Uterine smooth muscle cell (primary cell): ENCODE measurements around the gene CSH2. TPM values are rescaled to one million over a fixed set of nuclear protein-coding genes. Genes with fewer than 3 reads are reported as not detected.

ENCODE experiments used
- total RNA-seq: library from RNA; depleted of rRNA; stranded (reverse); fragments of >200 nt; gene quantifications from 2 replicates; pipeline ENCODE4 v1.2.3, GENCODE V29; 2014

CSH2 gene
- total RNA-seq: under 0.01 TPM in 1 of 2 replicates, not detected in the other

DNA sequence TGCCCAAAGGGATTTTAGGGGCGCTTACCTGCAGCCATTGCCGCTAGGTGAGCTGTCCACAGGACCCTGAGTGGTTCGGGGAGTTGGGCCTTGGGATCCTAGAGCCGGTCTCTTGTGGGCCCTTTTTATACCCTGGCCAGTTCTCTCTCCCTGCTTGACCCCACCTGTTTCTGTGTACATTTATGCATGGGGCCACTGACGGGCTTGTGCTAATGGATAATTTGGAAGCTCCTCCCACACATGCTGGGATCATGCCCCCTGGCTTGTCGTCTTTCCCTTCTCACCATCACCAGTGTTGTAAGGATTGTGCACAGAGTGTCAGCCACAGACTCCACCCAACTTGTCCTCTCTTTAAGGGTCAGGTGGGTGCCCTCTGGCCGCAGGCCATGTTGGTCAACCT, at the start of gene CSH2:
CSH2 (minus strand) TSS at position 101 of the 400 bp plus-strand sequence; CDS start at position 38, 63 bp downstream.

DNA sequence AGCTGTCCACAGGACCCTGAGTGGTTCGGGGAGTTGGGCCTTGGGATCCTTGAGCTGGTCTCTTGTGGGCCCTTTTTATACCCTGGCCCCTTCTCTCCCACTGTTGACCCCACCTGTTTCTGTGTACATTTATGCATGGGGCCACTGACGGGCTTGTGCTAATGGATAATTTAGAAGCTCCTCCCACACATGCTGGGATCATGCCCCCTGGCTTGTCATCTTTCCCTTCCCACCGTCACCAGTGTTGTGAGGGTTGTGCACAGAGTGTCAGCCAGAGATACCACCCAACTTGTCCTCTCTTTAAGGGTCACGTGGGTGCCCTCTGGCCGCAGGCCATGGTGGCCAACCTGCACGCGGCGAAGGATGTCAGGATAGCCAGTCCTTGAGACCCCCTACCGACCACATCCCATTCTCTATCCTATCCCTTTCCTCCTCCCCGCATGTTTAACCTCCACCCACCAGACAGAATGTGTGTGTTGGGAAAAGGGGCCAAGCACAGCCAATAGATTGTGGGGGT, 45.4 kb upstream of the CSH2 start, which contains the start of gene GH1:
GH1 (minus strand) TSS at position 51 of the 517 bp plus-strand sequence. CDS start 63 bp downstream, outside the sequence.

GRCh38 chr17:63911041-63911635, 37.7 kb upstream of the CSH2 start, which contains the start of gene CSHL1:
TSS of gene CSHL1 (minus strand) at chr17:63911258. CDS start at chr17:63911196, 62 bp downstream.

DNA sequence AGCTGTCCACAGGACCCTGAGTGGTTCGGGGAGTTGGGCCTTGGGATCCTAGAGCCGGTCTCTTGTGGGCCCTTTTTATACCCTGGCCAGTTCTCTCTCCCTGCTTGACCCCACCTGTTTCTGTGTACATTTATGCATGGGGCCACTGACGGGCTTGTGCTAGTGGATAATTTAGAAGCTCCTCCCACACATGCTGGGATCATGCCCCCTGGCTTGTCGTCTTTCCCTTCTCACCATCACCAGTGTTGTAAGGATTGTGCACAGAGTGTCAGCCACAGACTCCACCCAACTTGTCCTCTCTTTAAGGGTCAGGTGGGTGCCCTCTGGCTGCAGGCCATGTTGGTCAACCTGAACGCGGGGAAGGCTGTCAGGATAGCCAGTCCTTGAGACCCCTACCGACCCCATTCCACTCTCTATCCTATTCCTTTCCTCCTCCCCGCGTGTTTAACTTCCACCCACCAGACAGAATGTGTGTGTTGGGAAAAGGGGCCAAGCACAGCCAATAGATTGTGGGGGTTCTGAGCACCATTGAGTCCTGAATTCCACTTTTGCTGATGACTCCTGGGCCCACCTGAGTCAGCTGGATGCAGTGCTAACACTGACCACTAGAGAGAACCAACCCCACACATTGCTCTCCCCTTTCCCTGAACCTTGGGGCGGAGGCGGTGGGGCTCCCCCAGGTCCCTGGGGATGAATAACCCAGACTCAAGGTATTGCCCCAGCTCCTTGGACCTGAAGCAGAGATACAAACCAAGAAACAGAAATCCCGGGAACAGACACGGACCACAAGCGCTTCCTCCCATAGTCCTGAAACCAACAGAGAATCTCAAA, 23.3 kb upstream of the CSH2 start, which contains the start of gene CSH1:
CSH1 (minus strand) TSS at position 51 of the 831 bp plus-strand sequence. CDS start 63 bp downstream, outside the sequence.

DNA sequence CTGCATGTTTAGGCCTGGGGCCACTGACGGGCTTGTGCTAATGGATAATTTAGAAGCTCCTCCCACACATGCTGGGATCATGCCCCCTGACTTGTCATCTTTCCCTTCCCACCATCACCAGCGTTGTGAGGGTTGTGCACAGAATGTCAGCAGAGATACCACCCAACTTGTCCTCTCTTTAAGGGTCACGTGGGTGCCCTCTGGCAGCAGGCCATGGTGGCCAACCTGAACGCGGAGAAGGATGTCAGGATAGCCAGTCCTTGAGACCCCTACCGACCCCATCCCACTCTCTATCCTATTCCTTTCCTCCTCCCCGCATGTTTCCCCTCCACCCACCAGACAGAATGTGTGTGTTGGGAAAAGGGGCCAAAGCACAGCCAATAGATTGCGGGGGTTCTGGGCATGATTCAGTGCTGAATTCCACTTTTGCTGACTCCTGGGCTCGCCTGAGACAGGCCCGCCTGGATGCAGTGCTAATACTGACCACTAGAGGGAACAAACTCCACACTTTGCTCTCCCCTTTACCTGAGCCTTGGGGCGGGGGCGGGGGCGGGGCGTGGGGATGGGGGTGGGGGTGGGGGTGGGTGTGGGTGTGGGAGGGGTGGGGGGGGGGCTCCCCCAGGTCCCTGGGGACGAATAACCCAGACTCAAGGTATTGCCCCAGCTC, 8.6 kb upstream of the CSH2 start, which contains the start of gene GH2:
GH2 (minus strand) TSS at position 10 of the 667 bp plus-strand sequence. CDS start 143 bp downstream, outside the sequence.

DNA sequence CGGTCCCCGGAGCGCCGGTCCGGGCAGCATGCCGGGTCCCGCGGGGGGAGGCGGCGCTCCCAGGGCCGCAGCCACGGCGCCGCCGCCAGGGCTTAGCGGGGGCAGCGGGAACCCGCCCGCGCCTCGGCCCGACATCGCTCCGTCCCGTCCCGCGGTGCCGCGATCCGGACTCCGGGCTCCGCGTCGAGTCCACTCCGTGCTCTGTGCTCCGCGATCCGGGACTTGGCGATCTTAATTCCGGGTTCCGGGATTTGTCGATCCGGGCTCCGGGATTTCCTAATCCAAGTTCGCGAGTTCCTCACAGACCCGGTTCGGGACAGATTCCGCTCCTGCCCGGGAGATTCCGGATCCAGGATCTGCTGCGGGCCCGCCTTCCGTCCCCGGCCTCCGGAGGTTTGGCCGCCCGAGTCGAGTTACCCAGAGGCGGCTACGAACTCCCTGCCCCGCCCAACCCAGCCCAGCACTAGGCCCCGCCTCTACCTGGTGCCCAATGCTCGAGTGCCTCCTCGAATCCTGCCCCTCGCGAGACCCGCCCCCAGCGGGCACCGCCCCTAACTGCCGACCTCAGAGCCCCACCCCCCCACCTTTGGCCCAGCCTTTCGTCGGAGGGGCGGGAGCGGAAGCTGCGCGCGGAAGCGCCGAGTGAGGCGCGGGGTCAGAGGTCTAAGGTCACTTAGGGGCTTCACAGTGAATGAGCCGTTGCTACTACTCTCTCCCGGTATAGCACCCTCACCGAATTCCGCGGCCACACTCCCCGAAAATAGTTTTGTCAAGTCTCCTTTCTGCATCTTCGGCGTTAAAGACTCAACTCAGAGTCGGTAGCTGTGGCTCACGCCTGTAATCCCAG, 30.7 kb downstream of the CSH2 start, which contains the start of gene SMARCD2:
SMARCD2 (minus strand) TSS at position 146 of the 847 bp plus-strand sequence; CDS start at position 135, 11 bp downstream.

GRCh38 chr17:63827002-63827800, 46.3 kb downstream of the CSH2 start, which contains the start of the genes FTSJ3 and PSMC5:
TSS of gene FTSJ3 (minus strand) at chr17:63827663. CDS start at chr17:63826902, 761 bp downstream.
TSS of gene PSMC5 (plus strand) at chr17:63827431. CDS start at chr17:63827491, 60 bp downstream.

Other genes starting within 250 kb of the CSH2 start
- 2.5 and 2.8 TPM in 2 replicates for gene LIMD2, start 173.6 kb downstream of the CSH2 start, total RNA-seq
- 18.8 and 22.4 TPM in 2 replicates for gene STRADA, start 131.9 kb downstream of the CSH2 start, total RNA-seq
- gene CCDC47, start 100.1 kb downstream of the CSH2 start, total RNA-seq: 88.6 and 100 TPM in 2 replicates
- 75.2 and 78.4 TPM in 2 replicates for gene DDX42, start 99.5 kb downstream of the CSH2 start, total RNA-seq
- 54.9 and 99.6 TPM in 2 replicates for gene PSMC5, start 46.2 kb downstream of the CSH2 start, total RNA-seq
- gene FTSJ3, start 46.0 kb downstream of the CSH2 start, total RNA-seq: 63.1 and 73.0 TPM in 2 replicates
- gene SMARCD2, start 31.0 kb downstream of the CSH2 start, total RNA-seq: 78.2 and 108 TPM in 2 replicates
- gene GH2, start 8.3 kb upstream of the CSH2 start, total RNA-seq: not detected in 2 replicates
- not detected in 2 replicates for gene CSH1, start 22.9 kb upstream of the CSH2 start, total RNA-seq
- not detected in 2 replicates for gene CSHL1, start 37.6 kb upstream of the CSH2 start, total RNA-seq
- gene GH1, start 45.2 kb upstream of the CSH2 start, total RNA-seq: not detected in 2 replicates
- 0.12 TPM in 1 of 2 replicates, not detected in the other for gene CD79B, start 58.7 kb upstream of the CSH2 start, total RNA-seq
- gene SCN4A, start 99.2 kb upstream of the CSH2 start, total RNA-seq: under 0.01 TPM in 2 replicates
- gene PRR29, start 124.7 kb upstream of the CSH2 start, total RNA-seq: 0.11 and 0.25 TPM in 2 replicates
- gene ICAM2, start 147.0 kb upstream of the CSH2 start, total RNA-seq: 1.2 and 3.4 TPM in 2 replicates